Transverse colon (tissue), 3 donors: Measurements from ENCODE around the gene PTPRN.

Experiments used
- CTCF ChIP-seq, 5 experiments: fragments of 200-600 bp in 3 of 5; fragments of 450-650 bp in 2 of 5; sonication (generic) in 3 of 5; IDR thresholded peaks; 1 replicate in 2 of 5; 2 replicates in 3 of 5; pipeline ENCODE4 v1.5.1; 2016 to 2017; ENCODE audit warnings: antibody characterized with exemption in 5 of 5, inconsistent platforms in 3 of 5, mild to moderate bottlenecking in 2 of 5, moderate library complexity in 1 of 5
- POLR2A ChIP-seq: fragments of 450-650 bp; IDR thresholded peaks from one replicate; pipeline ENCODE4 v1.6.1; 2016; ENCODE audit warnings: antibody characterized with exemption, mild to moderate bottlenecking, moderate library complexity

DNA sequence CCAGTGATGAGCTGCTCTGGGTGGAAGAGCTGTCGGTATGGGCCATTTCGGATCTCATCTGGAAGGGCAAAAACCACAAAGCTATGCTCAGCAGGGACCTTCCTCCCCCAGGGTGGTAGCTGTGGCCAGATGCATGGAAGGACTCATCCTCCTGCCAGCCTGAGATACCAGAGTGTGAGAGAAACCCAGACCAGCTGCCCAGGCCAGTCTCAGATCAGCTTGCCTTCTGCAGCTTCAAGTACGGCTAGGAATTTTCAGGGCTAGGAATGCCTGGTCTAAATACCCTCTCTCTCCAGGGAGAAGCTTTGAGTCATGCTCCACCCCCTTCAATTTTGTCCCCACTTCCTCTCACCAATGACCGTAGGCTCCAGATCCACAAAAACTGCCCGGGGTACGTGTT lies 57.5 kb downstream of the PTPRN start:
- TF ChIP-seq CTCF (IDR thresholded peaks at IDR 0.05) (no peak), POLR2A (no peak)
